ENCODE data around the gene QPRT.

Gene QPRT

DNA sequence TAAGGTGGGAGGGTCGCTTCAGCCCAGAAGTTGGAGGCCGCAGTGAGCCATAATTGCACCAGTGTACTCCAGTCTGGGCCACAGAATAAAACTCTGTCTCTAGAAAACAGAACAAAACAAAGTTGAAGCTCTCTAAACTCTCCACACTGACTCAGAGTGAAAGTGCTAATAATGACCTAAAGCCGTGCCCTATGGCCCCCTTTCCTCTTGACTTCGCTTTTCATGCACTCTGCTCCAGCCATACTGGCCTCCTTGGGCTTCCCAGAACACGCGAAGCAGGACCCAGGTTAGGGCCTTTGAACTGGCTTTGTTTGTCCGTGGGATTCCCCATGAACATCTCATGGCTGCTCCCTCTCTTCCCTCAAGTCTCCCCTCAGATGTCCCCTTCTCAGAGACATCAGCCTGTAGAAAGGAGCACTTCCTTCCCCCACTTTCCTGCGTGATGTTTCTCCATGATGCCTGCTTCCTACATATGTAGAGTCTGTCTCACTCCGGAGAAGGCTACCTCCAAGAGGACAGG lies 34.6 kb upstream of the QPRT start:
- no peak for DNase-seq
- H3K36me3 ChIP-seq (replicated peaks) = no peaks in the 10 kb centered on the region
- TF ChIP-seq, protein P1, sequence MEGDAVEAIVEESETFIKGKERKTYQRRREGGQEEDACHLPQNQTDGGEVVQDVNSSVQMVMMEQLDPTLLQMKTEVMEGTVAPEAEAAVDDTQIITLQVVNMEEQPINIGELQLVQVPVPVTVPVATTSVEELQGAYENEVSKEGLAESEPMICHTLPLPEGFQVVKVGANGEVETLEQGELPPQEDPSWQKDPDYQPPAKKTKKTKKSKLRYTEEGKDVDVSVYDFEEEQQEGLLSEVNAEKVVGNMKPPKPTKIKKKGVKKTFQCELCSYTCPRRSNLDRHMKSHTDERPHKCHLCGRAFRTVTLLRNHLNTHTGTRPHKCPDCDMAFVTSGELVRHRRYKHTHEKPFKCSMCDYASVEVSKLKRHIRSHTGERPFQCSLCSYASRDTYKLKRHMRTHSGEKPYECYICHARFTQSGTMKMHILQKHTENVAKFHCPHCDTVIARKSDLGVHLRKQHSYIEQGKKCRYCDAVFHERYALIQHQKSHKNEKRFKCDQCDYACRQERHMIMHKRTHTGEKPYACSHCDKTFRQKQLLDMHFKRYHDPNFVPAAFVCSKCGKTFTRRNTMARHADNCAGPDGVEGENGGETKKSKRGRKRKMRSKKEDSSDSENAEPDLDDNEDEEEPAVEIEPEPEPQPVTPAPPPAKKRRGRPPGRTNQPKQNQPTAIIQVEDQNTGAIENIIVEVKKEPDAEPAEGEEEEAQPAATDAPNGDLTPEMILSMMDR (IDR thresholded peaks at IDR 0.05; ENCODE audit: low read depth, low read length, missing control alignments) = no peak
- H3K4me3 ChIP-seq (ENCODE audit: low read depth, low read length) = no peak overlapping the region
- H3K27ac ChIP-seq = no peak overlapping the region
- in situ Hi-C loops (cut with HindIII; ENCODE audit: low pct_ligation_motif_present, low sequenced_read_pairs) = no loop called here
- H3K27me3 ChIP-seq (replicated peaks) = no peaks in the 10 kb centered on the region

DNA sequence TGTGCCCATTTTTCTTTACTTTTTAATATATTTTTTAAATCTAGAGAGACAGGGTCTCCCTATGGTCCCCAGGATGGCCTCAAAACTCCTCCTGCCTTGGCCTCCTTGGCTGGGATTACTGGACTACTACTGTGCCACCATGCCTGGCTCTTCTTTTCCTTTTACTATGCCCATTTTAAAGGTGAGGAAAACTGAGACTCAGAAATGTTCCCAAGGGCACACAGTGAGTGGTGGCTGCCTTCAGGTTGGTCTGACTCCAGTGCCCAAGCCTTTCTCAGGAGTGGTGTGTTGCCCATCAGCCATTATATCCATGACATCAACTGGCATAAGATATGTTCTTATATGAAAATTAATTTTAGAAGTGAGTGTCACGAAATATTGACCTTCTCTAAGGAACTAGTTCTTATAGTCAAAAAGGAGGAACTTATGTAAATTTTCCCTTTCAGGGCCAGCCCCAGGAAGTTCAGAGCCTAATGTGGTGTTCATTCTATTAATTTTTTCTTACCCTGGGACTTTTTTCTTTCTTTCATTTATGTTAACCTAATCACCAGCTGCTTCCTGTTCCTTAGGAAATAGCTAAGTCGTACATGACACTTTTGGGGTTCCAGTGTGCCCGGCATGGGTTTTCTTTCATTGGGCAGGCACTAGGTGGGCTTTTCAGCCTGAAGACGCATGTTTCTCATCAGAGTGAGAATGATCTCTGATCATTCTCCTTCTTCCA lies 33.8 kb upstream of the QPRT start:
- DNase-seq = no peak
- TF ChIP-seq, protein P1 (IDR thresholded peaks at IDR 0.05; ENCODE audit: low read depth, low read length, missing control alignments) = no peak
- H3K4me3 ChIP-seq (ENCODE audit: low read depth, low read length) = no peak overlapping the region
- no peaks in the 10 kb centered on the region for H3K27me3 ChIP-seq (replicated peaks)
- H3K27ac ChIP-seq = no peak overlapping the region
- in situ Hi-C loops (cut with HindIII; ENCODE audit: low pct_ligation_motif_present, low sequenced_read_pairs) = no loop called here
- no peaks in the 10 kb centered on the region for H3K36me3 ChIP-seq (replicated peaks)

DNA sequence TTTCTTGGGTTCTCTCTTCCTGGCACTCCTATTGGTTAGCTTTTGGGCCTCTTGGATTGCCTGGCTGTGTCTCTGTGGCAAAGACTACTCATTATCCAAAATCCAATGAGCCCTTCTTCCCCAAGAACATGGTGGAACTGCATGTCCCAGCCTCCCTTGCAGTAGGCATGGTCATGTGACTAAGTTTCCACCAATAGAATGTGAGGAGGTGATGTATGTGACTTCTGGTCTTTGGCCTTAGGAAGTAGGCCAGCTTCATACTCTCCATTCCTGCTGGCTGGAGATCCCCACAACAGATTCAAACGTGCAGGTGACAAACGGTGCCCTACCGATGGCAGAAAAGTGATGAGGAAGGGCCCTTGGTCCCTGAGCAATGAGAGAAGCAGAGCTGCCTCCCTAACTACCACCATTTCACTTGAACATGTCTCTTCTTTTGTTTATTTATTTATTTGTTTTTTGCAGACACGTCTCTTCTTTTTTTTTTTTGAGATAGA lies 33.2 kb upstream of the QPRT start:
- DNase-seq = no peak
- Histone ChIP-seq H3K27me3 (replicated peaks) (no peaks in the 10 kb centered on the region), H3K36me3 (replicated peaks) (no peaks in the 10 kb centered on the region), H3K4me3 (ENCODE audit: low read depth, low read length) (no peak overlapping the region), H3K27ac (no peak overlapping the region)
- in situ Hi-C loops (cut with HindIII; ENCODE audit: low pct_ligation_motif_present, low sequenced_read_pairs) = no loop called here
- TF ChIP-seq, protein P1 (IDR thresholded peaks at IDR 0.05; ENCODE audit: low read depth, low read length, missing control alignments) = no peak

DNA sequence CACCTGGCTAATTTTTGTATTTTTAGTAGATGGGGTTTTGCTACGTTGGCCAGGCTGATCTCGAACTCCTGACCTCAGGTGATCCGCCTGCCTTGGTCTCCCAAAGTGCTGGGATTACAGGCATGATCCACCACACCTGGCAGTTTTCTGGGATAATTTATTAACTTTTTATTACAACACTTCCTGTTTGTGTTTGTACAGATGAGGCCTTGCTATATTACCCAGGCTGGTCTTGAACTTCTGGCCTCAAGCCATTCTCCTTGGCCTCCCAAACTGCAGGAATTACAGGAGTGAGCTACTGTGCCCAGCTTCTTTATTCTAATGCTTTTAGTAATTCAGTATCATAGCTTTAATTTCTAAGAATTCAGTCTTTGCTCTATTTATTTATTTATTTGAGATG lies 32.0 kb upstream of the QPRT start:
- Histone ChIP-seq H3K27ac (no peak overlapping the region), H3K36me3 (replicated peaks) (no peaks in the 10 kb centered on the region), H3K27me3 (replicated peaks) (no peaks in the 10 kb centered on the region), H3K4me3 (ENCODE audit: low read depth, low read length) (no peak overlapping the region)
- no peak for DNase-seq
- in situ Hi-C loops (cut with HindIII; ENCODE audit: low pct_ligation_motif_present, low sequenced_read_pairs) = no loop called here
- TF ChIP-seq, protein P1 (IDR thresholded peaks at IDR 0.05; ENCODE audit: low read depth, low read length, missing control alignments) = no peak

DNA sequence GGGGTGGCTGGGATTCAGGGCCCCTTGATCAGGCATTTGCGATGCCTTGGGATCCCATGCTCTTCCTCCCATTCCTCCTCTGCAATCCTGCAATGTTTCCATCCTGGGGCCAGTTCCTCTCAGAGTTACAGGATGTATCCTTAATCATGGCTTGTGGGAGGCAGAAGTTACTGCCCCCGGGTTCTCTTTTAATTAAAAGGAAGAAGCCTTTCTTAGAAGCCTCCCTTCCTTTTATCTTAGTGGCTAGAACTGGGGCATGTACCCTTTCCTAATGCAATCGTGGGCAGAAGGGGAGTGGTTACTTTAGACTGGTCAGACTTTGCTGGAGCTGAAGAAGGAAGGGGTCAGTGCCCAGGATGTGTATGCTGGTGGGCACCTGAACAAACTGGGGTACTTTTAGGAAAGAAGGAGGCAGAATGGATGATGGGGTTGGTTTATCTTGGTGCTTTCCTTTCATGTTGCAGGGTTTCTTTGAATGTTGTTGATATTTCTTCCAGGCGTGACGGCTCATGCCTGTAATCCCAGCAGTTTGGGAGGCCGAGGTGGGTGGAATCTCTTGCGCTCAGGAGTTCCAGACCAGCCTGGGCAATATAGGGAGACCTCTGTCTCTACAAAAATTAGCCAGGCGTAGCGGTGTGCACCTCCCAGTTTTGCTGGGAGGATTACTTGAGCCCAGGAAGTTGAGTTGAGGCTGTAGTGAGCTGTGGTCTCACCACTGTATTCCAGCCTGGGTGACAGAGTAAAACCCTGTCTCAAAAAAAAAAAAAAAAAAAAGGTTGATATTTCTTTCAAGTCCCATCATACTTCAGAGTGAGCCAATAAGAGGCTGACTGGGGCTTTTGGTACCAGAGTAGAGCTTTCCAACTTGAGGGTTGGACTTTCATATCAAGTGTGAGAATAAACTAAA lies 29.1 kb upstream of the QPRT start:
- H3K27ac ChIP-seq = no peak overlapping the region
- DNase-seq = no peak
- in situ Hi-C loops (cut with HindIII; ENCODE audit: low pct_ligation_motif_present, low sequenced_read_pairs) = no loop called here
- no peaks in the 10 kb centered on the region for H3K27me3 ChIP-seq (replicated peaks)
- no peaks in the 10 kb centered on the region for H3K36me3 ChIP-seq (replicated peaks)
- TF ChIP-seq, protein P1 (IDR thresholded peaks at IDR 0.05; ENCODE audit: low read depth, low read length, missing control alignments) = no peak
- no peak overlapping the region for H3K4me3 ChIP-seq (ENCODE audit: low read depth, low read length)
